Smooth muscle cell (in vitro differentiated cells): Measurements from ENCODE around the gene SLC2A1. TPM values are rescaled to one million over a fixed set of nuclear protein-coding genes. Genes with fewer than 3 reads are reported as not detected.

Source experiments
- DNase-seq: peaks from one replicate; lab custom pipeline; 2025; ENCODE audit not compliant: unreplicated experiment; lab: John Stamatoyannopoulos, UW
- H2AFZ ChIP-seq: fragments of 200-600 bp; sonication (generic); 2 replicates; pipeline ENCODE4 v1.6.0; 2016; ENCODE audit warnings: antibody characterized with exemption, low read depth, mild to moderate bottlenecking
- H3F3A ChIP-seq: fragments of 200-600 bp; sonication (generic); 2 replicates; pipeline ENCODE4 v1.6.0; 2017; ENCODE audit warnings: antibody characterized with exemption, low read depth
- H3K27ac ChIP-seq: fragments of 200-600 bp; sonication (generic); 2 replicates; pipeline ENCODE4 v1.5.1; 2016; ENCODE audit warnings: low read depth, mild to moderate bottlenecking
- H3K27me3 ChIP-seq: fragments of 200-600 bp; sonication (generic); 2 replicates; pipeline ENCODE4 v1.6.1; 2016; ENCODE audit warnings: low read depth, mild to moderate bottlenecking
- H3K36me3 ChIP-seq: fragments of 200-600 bp; sonication (generic); 2 replicates; pipeline ENCODE4 v1.5.1; 2016; ENCODE audit warnings: low read depth
- H3K4me1 ChIP-seq: fragments of 200-600 bp; sonication (generic); 2 replicates; pipeline ENCODE4 v1.5.1; 2016; ENCODE audit warnings: low read depth
- H3K4me2 ChIP-seq: fragments of 200-600 bp; sonication (generic); 2 replicates; pipeline ENCODE4 v1.6.0; 2016; ENCODE audit warnings: mild to moderate bottlenecking
- H3K4me3 ChIP-seq: fragments of 200-600 bp; sonication (generic); 2 replicates; pipeline ENCODE4 v1.5.1; 2016; ENCODE audit warnings: mild to moderate bottlenecking
- H3K79me2 ChIP-seq: fragments of 200-600 bp; sonication (generic); 2 replicates; pipeline ENCODE4 v1.6.0; 2016; ENCODE audit warnings: low read depth, mild to moderate bottlenecking
- H3K9ac ChIP-seq: fragments of 200-600 bp; sonication (generic); 2 replicates; pipeline ENCODE4 v1.6.0; 2016; ENCODE audit warnings: low read depth
- H3K9me3 ChIP-seq: fragments of 200-600 bp; sonication (generic); replicated peaks from 2 replicates; pipeline ENCODE4 v1.5.1; 2016; ENCODE audit warnings: low read depth
- H4K20me1 ChIP-seq: fragments of 200-600 bp; sonication (generic); 2 replicates; pipeline ENCODE4 v1.6.0; 2016; ENCODE audit warnings: low read depth
- WGBS: methylation state at CpG from one replicate; pipeline ENCODE4 v1.1.7; 2016; ENCODE audit warnings: low lambda C conversion rate; 5-methylcytosine and 5-hydroxymethylcytosine counted together
- polyA plus RNA-seq: library from polyadenylated mRNA; unstranded; fragments of >200 nt; fragmentation: Nextera tagmentation; extraction: Ambion mirVana; gene quantifications from 2 replicates; pipeline ENCODE4 v1.2.1, GENCODE V29; 2016
- total RNA-seq: library from RNA; depleted of rRNA; stranded (reverse); fragments of >200 nt; gene quantifications from 2 replicates; pipeline ENCODE4 v1.2.3, GENCODE V29; 2014
- TF ChIP-seq, protein P1 (sequence below): fragments of 200-600 bp; sonication (generic); IDR thresholded peaks from 2 replicates; pipeline ENCODE4 v1.5.1; 2017; ENCODE audit warnings: borderline replicate concordance, mild to moderate bottlenecking, antibody characterized with exemption; ENCODE audit not compliant: insufficient read depth, poor library complexity, severe bottlenecking

SLC2A1 gene
- total and polyA plus RNA-seq, 2 experiments from 2014 or later: 275 to 1,091 TPM

- Histone ChIP-seq H3K4me1 (peaks cover 35% of the 10 kb centered on the region), H3K9me3 (no peaks in the 10 kb centered on the region), H3K4me2 (peak overlapping the region; percentile 73), H3K27ac (peak overlapping the region; percentile 99), H4K20me1 (peaks cover 92% of the 10 kb centered on the region), H3K79me2 (peaks cover 76% of the 10 kb centered on the region), H3F3A (peaks cover 10% of the 10 kb centered on the region), H3K36me3 (no peaks in the 10 kb centered on the region), H3K4me3 (no peak overlapping the region), H2AFZ (no peak overlapping the region), H3K9ac (peak overlapping the region; percentile 89), H3K27me3 (no peaks in the 10 kb centered on the region)
- DNase-seq: peak; percentile 16
- TF ChIP-seq, protein P1, sequence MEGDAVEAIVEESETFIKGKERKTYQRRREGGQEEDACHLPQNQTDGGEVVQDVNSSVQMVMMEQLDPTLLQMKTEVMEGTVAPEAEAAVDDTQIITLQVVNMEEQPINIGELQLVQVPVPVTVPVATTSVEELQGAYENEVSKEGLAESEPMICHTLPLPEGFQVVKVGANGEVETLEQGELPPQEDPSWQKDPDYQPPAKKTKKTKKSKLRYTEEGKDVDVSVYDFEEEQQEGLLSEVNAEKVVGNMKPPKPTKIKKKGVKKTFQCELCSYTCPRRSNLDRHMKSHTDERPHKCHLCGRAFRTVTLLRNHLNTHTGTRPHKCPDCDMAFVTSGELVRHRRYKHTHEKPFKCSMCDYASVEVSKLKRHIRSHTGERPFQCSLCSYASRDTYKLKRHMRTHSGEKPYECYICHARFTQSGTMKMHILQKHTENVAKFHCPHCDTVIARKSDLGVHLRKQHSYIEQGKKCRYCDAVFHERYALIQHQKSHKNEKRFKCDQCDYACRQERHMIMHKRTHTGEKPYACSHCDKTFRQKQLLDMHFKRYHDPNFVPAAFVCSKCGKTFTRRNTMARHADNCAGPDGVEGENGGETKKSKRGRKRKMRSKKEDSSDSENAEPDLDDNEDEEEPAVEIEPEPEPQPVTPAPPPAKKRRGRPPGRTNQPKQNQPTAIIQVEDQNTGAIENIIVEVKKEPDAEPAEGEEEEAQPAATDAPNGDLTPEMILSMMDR: no peak
- 55% methylated on average over 9 of the region's 9 CpGs for WGBS
Observed at GRCh38 chr1:42941640-42942330, 16.9 kb downstream of the SLC2A1 start.

DNA sequence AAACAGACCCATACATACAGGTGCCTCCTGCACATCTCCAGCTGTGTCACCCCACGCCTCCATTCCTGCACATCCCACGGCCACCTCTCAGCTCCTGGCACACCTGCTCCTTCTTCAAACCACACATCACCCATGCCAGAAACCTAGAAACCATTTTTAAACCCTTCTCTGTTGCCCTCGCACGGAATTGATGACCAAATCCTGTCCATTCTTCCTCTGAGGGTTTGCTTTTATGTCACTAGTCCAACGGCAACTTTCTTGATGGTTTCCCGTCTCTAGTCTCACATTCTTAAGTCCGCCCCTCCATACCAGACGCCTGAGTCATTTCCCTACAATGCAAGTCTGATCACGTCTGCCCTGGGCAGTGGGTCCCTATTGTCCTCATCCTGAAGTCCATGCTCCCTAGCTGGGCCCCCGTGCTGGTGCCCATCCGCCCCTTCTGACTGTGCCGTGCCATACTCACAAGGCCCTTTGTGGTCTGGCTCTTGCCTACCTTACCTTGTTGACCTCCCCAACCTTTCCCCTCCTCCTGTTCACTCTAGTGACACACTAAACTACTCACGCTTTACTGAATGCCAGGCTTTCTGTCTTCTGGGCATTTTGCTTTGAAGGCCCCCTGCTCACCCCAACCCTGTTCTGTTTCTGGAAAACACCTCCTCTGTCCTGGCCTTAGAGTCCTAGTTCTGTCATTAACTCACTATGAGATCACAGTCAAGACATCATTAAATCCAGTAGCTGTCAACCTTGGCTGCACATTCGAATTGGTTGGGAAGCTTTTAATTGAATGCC, 17.6 kb downstream of the SLC2A1 start:
- Histone ChIP-seq H3K4me2 (peak overlapping the region; percentile 73), H3K9me3 (no peaks in the 10 kb centered on the region), H3F3A (peaks cover 10% of the 10 kb centered on the region), H3K4me3 (no peak overlapping the region), H2AFZ (no peak overlapping the region), H3K27me3 (no peaks in the 10 kb centered on the region), H3K27ac (peak overlapping the region; percentile 99), H3K4me1 (peaks cover 35% of the 10 kb centered on the region), H3K9ac (peak overlapping the region; percentile 89), H4K20me1 (peaks cover 92% of the 10 kb centered on the region), H3K36me3 (no peaks in the 10 kb centered on the region), H3K79me2 (peaks cover 74% of the 10 kb centered on the region)
- DNase-seq: no peak
- 34% methylated on average over 14 of the region's 14 CpGs for WGBS
- TF ChIP-seq, protein P1: no peak

- Histone ChIP-seq H3F3A (peaks cover 13% of the 10 kb centered on the region), H3K36me3 (no peaks in the 10 kb centered on the region), H3K27me3 (no peaks in the 10 kb centered on the region), H3K79me2 (peaks cover 68% of the 10 kb centered on the region), H3K4me2 (no peak overlapping the region), H2AFZ (no peak overlapping the region), H3K9me3 (no peaks in the 10 kb centered on the region), H3K4me1 (peaks cover 27% of the 10 kb centered on the region), H3K27ac (peak overlapping the region; percentile 99), H3K9ac (no peak overlapping the region), H4K20me1 (peaks cover 92% of the 10 kb centered on the region), H3K4me3 (no peak overlapping the region)
- no peak for DNase-seq
- WGBS: 93% methylated on average over 14 of the region's 14 CpGs
- TF ChIP-seq, protein P1: no peak
Observed at GRCh38 chr1:42938645-42939615, 19.7 kb downstream of the SLC2A1 start.
